ENCODE measurements around the gene PRR5L. TPM values are rescaled to one million over a fixed set of nuclear protein-coding genes. Genes with fewer than 3 reads are reported as not detected.

The PRR5L gene
- polyA plus RNA-seq, 1 of the 3 experiments (the other 2 are of a cell fraction) = 0.46 TPM

- H3K9me3 ChIP-seq = no peaks in the 10 kb centered on the region
- peaks cover 0 to 18% of the 10 kb centered on the region in 2 experiments; a peak in 2 of 4 replicates for H3K4me1 ChIP-seq (ENCODE audit: control insufficient read depth in 1 of 2, insufficient read depth in 2 of 2, low read depth in 1 of 2, low read length in 1 of 2)
- H3K4me3 ChIP-seq (ENCODE audit: low read depth in 2 of 2, low read length in 1 of 2) = no peak overlapping the region
- no peaks in the 10 kb centered on the region for H3F3A ChIP-seq (replicated peaks; ENCODE audit: insufficient read depth)
- H3K79me2 ChIP-seq (ENCODE audit: insufficient read depth) = no peaks in the 10 kb centered on the region
- no peak for DNase-seq
- H2AFZ ChIP-seq (ENCODE audit: low read depth) = no peak overlapping the region
- H3K9me2 ChIP-seq = no peaks in the 10 kb centered on the region
- H3K27ac ChIP-seq (ENCODE audit: low read depth in 2 of 2, low read length in 1 of 2) = no peak overlapping the region
- H4K20me1 ChIP-seq (ENCODE audit: insufficient read depth) = no peaks in the 10 kb centered on the region
- whole genome bisulfite sequencing (ENCODE audit: low lambda C conversion rate) = 54% methylated on average over 5 of the region's 5 CpGs
- POLR2A ChIA-PET = no interaction called here
- H3K9ac ChIP-seq = no peak overlapping the region
- H3K27me3 ChIP-seq (ENCODE audit: insufficient read depth) = no peaks in the 10 kb centered on the region; the same call in 1 of the 2 replicates
- H3K36me3 ChIP-seq (replicated peaks in 1 of 2; ENCODE audit: control insufficient read depth in 1 of 2, insufficient read depth in 2 of 2, low read length in 1 of 2) = no peaks in the 10 kb centered on the region
- TF ChIP-seq RFX5 (IDR thresholded peaks at IDR 0.05; ENCODE audit: low read length) (no peak), CTCF (IDR thresholded peaks at IDR 0.05) (no peak), YY1 (IDR thresholded peaks at IDR 0.05; ENCODE audit: low read depth) (no peak), CHD2 (IDR thresholded peaks at IDR 0.05; ENCODE audit: low read length, partially characterized antibody) (no peak), REST (IDR thresholded peaks at IDR 0.05; ENCODE audit: low read depth, low read length) (no peak), POLR2AphosphoS5 (IDR thresholded peaks at IDR 0.05; ENCODE audit: low read depth, low read length) (no peak), RAD21 (IDR thresholded peaks at IDR 0.05; ENCODE audit: low read length) (no peak), ELF1 (IDR thresholded peaks at IDR 0.05) (no peak), GABPA (IDR thresholded peaks at IDR 0.05; ENCODE audit: low read depth) (no peak), FOXJ3 (CRISPR knock-in tag; IDR thresholded peaks at IDR 0.05) (no peak), USF1 (IDR thresholded peaks at IDR 0.05; ENCODE audit: borderline replicate concordance, low read depth) (no peak), SIN3A (IDR thresholded peaks at IDR 0.05; ENCODE audit: borderline replicate concordance, low read depth, low read length) (no peak), MXI1 (IDR thresholded peaks at IDR 0.05; ENCODE audit: low read depth, low read length) (no peak), MAX (IDR thresholded peaks at IDR 0.05; ENCODE audit: low read depth) (no peak), NFIC (IDR thresholded peaks at IDR 0.05; ENCODE audit: borderline replicate concordance) (no peak), EP300 (IDR thresholded peaks at IDR 0.05; ENCODE audit: borderline replicate concordance in 1 of 2, low read depth in 1 of 2, low read length in 1 of 2) (no peak), GATA2 (CRISPR knock-in tag; IDR thresholded peaks at IDR 0.05) (no peak)
- no peak overlapping the region for H3K4me2 ChIP-seq
- CTCF ChIA-PET = interaction anchor here (1.3 kb wide), 1 partner anchor 150 kb away, joined by 3 read pairs; no protein-coding TSS in a partner anchor
These were observed 46.2 kb downstream of the PRR5L start for GRCh38 chr11:36342327-36342726.

Measured in SK-N-SH (cell line).